Transverse colon (tissue), 3 donors: ENCODE measurements around the gene LAMTOR5.

Source experiments
- POLR2A ChIP-seq: fragments of 450-650 bp; IDR thresholded peaks from one replicate; pipeline ENCODE4 v1.6.1; 2016; ENCODE audit warnings: antibody characterized with exemption, mild to moderate bottlenecking, moderate library complexity
- TF ChIP-seq, protein P1 (sequence below), 5 experiments: fragments of 200-600 bp in 3 of 5; fragments of 450-650 bp in 2 of 5; sonication (generic) in 3 of 5; IDR thresholded peaks; 1 replicate in 2 of 5; 2 replicates in 3 of 5; pipeline ENCODE4 v1.5.1; 2016 to 2017; ENCODE audit warnings: antibody characterized with exemption in 5 of 5, inconsistent platforms in 3 of 5, mild to moderate bottlenecking in 2 of 5, moderate library complexity in 1 of 5

DNA sequence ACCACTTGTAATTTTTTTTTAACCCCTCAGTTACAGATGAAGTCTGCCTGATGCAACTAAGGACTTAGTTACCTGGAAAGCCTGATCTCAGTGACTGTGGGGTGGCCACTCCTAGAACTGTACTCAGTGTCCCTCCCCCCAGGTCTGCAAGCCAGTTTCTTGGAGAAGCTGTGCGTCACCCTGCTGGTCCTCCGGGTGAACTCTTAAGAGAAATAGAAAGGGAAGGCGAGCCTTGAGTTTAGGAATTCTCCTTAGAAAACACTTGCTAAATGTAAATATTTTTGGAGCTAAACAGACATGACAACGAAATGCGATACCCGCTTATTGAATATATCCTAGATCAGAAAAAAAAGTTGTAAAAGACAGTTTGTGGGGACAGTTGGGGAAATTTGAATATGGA lies 17.4 kb downstream of the LAMTOR5 start:
- TF ChIP-seq, protein P1, sequence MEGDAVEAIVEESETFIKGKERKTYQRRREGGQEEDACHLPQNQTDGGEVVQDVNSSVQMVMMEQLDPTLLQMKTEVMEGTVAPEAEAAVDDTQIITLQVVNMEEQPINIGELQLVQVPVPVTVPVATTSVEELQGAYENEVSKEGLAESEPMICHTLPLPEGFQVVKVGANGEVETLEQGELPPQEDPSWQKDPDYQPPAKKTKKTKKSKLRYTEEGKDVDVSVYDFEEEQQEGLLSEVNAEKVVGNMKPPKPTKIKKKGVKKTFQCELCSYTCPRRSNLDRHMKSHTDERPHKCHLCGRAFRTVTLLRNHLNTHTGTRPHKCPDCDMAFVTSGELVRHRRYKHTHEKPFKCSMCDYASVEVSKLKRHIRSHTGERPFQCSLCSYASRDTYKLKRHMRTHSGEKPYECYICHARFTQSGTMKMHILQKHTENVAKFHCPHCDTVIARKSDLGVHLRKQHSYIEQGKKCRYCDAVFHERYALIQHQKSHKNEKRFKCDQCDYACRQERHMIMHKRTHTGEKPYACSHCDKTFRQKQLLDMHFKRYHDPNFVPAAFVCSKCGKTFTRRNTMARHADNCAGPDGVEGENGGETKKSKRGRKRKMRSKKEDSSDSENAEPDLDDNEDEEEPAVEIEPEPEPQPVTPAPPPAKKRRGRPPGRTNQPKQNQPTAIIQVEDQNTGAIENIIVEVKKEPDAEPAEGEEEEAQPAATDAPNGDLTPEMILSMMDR (IDR thresholded peaks at IDR 0.05), result no peak
- no peak for TF ChIP-seq POLR2A
